NOMO-1 (cell line): ENCODE data around the gene PTX3.

ENCODE experiments used
- DNase-seq, 2 experiments: peaks; one replicate each; lab custom pipeline; 2025; ENCODE audit not compliant: unreplicated experiment in 2 of 2; lab: John Stamatoyannopoulos, UW

The PTX3 gene

DNA sequence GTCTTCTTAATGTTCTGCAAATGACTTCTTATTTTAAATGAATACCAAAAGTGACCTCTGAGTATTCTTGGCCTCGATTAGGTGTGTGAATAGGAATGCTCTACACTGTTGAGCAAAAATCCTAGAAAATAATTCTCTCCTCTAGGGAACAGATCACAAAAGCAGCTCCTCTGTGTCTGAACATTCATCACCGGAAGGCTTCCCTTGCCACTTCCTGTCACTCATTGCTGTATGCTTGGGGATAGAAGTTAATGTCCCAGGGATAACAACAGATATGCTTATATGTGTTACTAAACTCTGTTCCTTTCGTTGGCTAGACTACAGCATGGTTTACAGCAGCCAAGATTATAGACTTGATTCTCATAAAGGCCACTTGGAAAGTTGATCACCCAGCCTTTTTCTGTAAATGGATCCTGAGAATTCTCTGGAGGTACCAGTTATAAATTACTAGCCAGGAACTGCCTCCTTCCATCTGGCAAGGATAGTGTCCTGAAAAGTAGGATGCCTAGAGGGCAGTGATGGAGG is 16.0 kb upstream of the PTX3 start:
- DNase-seq: no peak

DNA sequence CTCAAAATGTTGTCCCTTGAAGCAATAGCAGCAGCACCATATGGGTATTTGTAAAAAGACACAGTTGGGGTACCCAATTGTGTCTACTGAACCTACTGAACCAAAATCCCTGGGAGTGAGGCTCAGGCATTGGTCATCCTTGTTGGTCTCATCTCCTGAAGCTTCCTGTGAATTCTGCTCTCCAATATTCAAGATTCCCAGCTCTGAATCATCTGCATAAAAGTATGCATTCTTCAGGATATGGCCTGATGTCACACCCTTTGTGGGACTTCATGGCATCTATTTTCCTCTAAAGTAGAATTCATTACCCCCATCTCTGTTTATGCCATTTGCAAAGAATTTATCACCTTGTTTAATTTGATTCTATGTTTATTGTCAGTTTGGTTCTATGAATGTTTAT is 13.3 kb upstream of the PTX3 start:
- DNase-seq: no peak

DNA sequence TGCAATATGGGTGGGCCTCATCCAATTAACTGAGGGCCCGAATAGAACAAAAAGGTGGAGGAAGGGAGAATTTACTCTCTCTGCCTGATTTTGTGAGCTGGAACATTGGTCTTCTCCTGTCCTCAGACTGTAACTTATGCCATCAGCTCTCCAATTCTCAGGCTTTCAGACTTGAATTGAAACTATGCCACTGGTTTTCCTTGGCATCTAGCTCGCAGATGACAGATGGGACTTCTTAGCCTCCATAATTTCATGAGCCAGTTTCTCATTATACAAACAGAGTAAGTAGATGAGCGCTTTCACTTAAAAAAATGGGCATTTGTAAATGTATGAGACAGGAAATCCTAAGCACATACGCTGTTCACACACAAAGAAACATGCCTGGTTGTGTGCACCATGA is 8.7 kb upstream of the PTX3 start:
- DNase-seq: no peak

DNA sequence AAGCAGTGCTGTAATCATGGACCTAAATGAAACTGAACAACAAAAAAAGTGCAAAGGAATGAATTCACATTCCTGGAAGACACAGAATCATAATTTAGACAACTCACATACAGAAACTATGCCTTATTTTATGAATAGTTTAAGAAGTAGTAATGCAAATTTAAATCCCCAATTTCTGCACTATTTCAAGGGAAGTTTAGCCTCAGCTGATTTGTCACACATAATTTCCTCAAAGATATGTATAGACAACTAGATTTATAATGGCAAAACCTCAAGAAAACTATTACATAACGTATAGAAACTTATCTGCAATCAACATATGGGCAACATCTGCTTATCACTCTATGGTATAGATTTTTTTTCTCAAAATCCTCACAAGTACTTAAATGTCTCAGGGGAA is 7.8 kb upstream of the PTX3 start:
- DNase-seq: peak; percentile 47 to 82

DNA sequence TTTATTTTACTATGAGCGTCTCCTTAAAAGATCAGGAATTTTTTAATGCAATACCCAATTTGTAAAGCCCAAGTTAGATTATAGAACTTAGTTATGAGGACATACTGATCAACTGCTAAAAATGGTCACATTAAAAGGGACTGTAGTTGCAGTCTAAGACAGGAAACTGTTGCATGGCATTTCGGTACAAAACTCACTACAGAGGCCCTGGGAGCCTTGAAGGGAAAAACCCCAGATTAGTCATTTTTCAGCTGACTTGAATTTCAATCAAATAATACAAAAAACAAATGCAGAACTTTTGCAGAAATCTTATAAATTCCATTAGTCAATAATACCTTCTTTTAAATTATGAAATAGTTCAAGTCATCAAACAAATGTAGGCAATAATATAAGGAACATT is 6.9 kb upstream of the PTX3 start:
- peak; percentile 39 to 82 for DNase-seq

DNA sequence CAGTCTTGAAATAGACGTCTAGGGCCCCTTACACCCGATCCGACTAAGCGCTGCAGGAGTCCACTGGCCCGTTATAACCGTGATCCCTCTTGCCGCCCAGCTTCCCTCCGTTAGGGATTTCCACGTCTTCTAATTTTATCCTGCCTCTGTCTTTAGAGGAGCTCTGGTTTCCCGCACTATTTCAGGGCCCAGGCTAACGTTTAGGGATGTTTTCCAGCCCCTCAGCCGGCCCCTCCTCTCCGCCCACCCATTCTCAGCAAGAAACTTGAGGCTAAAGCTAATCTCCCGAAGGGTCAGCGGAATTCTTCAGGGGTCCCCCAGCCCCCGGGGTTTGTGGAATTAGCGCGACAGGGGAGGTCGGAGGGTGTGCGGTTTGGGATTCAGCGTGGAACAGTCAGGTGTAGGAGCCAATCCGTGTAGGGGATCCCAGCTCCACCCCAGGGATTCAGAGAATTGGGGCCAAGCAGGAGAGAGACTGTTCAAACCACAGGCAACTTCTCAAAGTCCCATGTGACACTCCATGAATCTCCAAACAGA is 1.6 kb downstream of the PTX3 start:
- DNase-seq: no peak

DNA sequence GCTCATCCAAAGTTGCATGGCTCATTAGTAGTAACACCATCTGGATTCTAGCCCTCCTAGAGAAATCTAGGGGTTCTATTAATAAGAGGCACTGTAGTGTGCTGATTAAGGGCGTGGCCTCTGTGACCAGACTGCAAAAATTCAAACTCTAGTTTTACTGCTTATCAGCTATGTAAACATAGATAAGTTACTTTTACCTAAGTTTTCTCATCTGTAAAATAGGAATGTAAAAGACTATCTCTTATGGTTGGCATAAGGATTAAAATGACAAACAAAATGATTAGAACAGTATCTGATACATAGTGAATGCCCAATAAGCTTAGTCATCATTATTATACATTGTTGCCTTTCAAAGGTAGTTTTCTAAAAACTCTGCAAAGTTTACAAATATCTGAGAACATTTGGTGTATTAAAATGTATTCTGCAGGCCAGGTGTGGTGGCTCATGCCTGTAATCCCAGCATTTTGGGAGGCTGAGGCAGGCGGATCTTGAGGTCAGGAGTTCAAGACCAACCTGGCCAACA is 4.5 kb downstream of the PTX3 start:
- DNase-seq: no peak

DNA sequence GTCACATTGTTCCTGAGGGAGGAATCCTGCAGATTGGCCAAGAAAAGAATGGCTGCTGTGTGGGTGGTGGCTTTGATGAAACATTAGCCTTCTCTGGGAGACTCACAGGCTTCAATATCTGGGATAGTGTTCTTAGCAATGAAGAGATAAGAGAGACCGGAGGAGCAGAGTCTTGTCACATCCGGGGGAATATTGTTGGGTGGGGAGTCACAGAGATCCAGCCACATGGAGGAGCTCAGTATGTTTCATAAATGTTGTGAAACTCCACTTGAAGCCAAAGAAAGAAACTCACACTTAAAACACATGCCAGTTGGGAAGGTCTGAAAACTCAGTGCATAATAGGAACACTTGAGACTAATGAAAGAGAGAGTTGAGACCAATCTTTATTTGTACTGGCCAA is 6.1 kb downstream of the PTX3 start:
- DNase-seq: no peak

DNA sequence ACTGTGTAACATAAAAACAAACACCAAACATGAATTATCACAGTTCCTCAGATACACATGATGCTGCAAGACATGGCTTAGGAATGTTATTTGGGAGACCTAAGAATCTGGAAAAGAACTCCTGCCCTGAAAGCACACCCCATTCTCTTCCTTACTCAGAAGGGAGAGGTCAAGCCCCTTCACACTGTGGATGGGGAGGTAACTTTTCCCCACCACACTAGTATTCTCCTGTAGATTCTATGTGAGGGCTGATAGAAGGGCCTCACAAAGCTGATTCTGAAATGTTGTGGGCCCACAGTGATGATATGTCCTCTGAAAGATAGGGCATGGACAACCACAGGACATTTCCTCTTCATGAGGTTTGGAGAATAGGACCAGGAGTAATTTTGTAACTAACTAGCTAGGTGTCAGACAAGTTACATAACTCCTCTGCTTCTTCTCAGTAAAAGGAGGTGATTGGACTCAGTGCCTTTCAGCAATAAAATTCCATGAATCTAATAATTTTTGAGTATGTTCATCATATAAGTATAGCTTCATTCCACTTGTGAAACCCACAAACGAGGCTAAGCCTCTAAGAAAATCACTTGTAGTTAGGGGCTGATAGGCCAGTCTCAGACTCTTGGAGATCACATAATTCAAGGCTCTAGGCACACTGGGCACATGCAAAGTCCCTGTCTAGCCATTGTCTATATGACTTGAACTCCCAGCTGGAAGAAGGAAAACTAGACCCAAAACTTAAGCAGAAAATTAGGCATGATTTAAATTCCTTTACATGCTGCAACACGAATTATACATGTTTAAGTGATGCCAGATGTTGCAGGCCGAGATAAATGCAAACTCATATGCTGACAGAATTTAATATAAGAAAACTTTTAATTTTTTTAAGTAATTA is 7.5 kb downstream of the PTX3 start:
- peak in 1 of 2 experiments; percentile 15 for DNase-seq

DNA sequence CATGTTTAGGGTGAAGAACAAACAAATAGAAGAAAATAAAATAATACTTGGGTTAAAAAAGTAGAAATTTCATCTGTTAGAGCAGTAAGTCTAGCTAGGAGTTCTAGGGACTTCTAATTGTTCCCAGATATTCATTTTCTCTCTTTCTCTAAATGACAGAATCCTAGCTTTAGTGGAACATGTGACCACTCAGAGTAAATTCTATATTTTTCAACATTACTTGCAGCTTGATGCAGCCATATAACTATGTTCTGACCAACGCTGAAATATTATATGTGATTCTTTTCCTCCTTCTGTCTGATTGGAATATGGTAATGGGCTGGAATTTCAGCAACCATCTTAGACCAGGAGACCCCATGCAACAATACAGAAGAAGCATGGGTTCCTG is 8.1 kb downstream of the PTX3 start:
- DNase-seq: no peak

DNA sequence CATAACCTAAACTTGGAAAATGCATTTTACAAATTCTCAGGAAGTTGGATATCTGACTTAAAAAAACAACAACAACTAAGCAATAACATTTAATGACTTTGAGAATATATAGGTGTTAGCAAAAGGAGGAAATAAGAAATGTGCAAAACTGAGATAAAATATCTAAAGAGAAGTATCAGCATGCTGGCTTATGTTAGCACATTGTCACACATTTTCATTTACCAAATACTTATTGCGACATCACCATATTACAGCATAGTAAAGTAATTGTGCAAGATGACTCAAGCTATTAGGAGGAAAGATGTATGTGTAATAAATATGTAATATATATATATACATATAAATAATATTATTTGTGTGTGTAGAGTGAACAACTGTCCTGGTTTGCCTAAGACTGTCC is 9.2 kb downstream of the PTX3 start:
- DNase-seq: peak; percentile 62 to 93

DNA sequence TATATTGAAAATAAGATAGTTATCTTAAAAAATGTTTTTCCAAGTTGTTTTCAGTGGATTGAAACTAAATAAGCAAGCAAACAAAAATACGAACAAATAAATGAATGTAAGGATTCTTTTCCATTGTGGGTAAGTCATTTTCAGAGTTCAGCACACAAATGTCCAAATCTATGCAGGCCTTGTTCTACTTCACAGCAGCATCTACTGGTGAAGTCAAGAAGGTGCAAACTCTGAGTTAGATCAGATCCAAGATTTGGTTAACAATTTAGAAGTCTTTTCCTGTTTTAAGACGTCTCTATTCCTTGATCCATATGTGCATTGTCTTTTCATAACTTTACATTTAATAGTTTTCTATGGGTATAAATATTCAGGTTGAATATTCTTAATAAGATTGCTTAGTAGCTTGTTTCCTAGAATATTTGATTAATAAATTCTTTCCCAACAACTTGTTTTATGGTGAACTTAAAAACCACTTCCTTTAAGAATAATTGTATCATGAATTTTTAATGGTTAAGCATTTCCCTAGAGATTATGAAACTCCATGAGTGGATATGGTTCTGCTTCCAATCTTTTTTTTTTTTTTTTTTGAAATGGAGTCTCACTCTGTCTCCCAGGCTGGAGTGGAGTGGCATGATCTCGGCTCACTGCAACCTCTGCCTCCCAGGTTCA is 10.5 kb downstream of the PTX3 start:
- peak; percentile 20 to 67 for DNase-seq

DNA sequence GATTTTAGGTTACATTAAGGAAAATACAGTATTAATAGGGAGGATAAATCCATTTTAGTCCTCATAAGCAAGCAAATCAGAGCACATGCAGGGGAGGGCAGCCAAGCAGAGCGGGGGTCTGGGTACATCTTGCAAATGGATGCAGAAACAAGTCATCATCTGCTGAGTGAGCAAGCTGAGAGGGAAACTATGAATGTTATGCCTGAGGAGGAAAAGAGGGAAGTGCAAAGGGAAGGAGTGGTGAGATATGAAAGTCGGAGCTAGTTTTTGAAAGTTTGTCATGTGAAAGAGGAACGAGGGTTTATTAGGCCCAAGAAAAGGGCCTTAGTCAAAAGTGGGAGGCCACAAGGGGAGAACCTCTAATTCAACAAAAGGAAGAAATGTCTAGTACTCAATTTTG is 15.4 kb downstream of the PTX3 start:
- peak; percentile 93 to 96 for DNase-seq

DNA sequence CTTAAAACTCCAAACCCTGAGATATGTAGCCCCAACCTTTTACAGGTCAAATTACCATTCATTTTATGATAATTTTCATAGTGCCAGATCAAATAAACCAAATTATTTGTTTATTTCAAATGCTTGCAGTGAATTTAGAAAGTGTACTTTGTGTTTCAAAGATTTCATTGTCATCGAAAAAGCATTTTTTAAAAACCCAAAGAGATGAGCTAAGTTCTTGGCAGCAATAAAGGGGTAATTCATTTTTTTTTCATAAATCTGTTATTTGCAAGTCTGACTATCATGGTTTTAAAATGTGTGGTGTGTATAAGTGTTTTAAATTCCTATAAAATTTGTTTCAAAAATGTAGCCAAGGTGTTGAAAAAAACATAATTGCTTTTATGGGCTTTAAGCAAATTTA is 17.2 kb downstream of the PTX3 start:
- DNase-seq: no peak

DNA sequence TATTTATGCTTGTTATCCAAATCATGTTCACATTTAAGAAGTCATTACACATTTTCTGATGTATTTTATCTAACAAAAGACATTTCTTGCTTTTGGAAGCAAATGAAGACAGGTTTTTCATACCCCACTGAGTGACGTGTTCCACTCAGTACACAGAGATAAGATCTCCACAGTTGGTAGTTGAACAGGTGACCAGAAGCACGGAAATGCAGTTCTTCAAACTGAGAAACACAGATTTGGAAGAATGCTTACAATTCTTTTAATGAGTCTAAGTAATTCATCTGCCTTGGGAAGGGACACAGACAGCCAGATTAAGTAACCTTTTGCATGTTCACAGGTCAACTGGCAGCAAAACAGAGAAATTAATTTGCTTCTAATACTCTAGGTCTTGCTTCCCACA is 23.1 kb downstream of the PTX3 start:
- DNase-seq: no peak

DNA sequence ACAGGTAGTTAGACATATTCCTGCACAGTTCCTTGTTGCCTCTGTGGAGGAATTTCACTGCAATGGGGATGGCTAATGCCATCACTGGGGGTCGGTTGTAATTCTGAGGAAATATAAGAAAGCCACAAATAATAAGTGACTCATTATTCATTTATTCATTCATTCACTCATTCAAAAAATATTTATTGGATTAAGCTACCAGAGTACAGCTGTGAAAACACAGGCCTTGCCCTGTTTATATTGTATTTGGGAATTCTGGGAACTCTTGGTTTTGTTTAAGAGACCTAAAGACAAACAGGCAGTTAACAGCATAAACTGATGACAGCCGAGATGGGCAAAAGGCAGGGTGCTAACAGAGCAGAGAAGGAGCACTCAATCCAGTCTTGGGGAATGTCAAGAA is 23.6 kb downstream of the PTX3 start:
- no peak for DNase-seq

DNA sequence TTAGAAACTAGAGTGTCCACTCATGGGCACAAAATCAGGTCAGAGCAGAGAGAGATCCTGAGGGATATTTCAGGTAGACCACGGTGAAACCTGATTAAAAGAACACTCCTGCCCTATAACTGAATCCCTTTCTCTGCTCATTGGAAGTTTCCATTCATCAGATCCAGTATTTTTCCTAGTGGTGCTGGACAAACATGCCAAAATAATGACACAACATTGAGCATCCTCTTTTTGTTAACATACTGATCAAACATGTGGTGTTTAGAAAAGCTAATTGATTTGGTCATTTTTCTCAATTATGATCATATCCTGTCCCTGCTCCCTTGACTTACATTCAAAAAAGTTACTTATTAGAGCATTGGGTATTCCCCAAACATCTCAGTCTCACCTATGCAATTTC is 27.2 kb downstream of the PTX3 start:
- no peak for DNase-seq

DNA sequence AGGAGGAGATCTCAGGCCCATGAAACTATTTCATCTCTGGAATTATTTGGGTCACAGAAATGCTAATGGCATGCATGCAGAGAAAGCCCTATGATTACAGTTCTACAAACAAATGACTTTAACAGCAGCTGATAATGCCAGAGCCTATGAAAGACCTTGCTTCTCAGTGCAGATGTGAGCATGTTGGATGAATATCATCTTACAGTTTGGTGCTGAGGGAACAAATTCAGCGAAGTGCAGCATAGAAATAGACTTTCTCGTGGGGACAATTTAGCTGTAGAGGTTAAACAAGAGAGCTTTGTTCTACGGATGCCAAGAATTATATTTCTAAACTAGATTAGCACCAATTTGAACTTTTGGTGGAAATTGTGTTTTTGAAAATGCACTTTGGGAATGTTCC is 27.7 kb downstream of the PTX3 start:
- no peak for DNase-seq

DNA sequence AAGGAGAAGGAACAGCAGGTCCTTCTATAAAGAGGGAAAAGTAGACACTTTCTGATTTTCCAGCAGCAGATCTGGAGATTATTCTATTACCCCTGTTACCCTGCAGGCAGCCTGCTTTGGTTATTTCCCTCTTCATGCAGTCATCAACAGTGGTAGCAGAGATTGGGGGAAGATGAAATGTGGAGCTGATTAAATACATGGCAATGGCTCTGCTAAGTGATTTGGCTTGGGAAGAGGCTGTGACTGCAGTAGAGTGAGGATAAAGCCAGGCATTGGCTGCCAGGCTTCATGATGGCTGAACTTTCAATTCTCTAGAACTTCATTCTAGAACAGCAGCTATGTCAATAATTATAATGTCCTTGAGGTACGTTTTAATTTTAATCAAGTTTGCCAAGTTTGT is 29.1 kb downstream of the PTX3 start:
- no peak for DNase-seq

DNA sequence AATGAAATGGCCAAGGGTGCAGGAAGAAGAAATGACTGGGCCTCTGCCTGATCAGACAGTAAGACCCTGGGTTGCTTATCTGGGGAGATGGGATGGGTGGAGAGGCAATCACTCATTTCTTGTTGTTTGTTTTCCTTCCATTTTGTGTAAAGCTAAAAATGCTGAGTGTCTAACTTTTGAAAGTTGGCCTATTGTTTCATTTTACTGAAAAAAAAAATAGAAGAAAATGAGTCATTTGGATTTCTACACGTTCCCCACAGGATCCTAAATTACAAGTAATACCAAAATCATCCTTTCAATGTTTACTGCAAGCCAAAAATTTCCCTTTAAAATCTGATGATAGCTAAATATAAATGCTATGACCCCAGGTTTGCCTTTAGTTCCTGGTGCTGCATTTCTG is 30.6 kb downstream of the PTX3 start:
- DNase-seq: no peak

DNA sequence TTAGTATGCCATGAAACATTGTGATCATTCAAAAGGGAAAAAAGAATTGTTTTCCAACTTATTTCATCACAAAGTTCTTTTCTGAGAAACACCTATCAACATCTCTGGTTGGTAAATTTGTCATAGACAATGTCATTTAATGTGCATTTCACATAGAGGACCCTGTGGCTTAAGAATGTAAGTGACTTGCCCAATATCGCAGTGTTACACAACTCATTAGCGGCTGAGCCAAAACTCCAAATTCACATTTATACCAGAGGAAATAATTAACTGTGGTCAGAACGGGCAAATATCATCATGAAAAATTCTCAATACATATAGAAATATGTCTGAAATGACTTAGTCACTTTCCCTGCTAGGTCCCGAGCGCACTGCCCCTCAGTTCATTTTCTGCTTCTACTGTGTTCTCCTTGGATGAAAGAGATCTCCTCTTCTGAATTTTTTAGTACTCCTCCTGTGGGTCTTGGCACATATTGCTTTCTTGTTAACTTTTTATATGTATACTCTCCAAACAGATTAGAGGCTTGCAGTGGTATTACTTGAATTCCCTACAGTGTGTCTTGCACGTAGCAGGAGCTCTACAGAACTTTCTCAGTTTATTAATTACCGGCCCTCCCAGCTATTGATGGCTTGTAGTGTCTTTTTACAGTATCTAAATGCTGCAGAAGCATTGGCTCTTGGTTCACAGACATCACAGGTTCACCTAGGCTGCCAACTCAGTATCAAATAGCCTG is 33.1 kb downstream of the PTX3 start:
- peak; percentile 91 to 95 for DNase-seq
